GM13976 (cell line): ENCODE measurements around the gene ELL.

Source experiments
- DNase-seq: peaks from one replicate; pipeline ENCODE4 v3.0.0; 2012; ENCODE audit warnings: low spot score
- CTCF ChIP-seq: IDR thresholded peaks from 2 replicates; pipeline ENCODE4 v1.5.1; 2012; ENCODE audit warnings: borderline replicate concordance, mild to moderate bottlenecking; ENCODE audit not compliant: insufficient read depth; ENCODE audit errors: extremely low read depth, missing control alignments, control extremely low read depth
- in situ Hi-C: fragments of 300-500 bp; cut with MboI; formaldehyde crosslinking; loops from one replicate; pipeline ENCODE4 v1.12.0; 2022; ENCODE audit warnings: low sequenced_read_pairs, mixed read lengths, inconsistent platforms; ENCODE audit not compliant: unreplicated experiment

The ELL gene

GRCh38 chr19:18443406-18443805 lies 78.5 kb downstream of the ELL start:
- no peak for DNase-seq
- TF ChIP-seq CTCF, result no peak
- in situ Hi-C loops, result no loop called here

- DNase-seq, result no peak
- no peak for TF ChIP-seq CTCF
- in situ Hi-C loops, result no loop called here
These were observed 78.9 kb downstream of the ELL start for GRCh38 chr19:18442941-18443340.

- TF ChIP-seq CTCF, result no peak
- DNase-seq, result peak; percentile 62
- in situ Hi-C loops, result no loop called here
These were observed 79.8 kb downstream of the ELL start for GRCh38 chr19:18441804-18442788.

GRCh38 chr19:18440936-18441803 lies 80.7 kb downstream of the ELL start:
- no peak for DNase-seq
- TF ChIP-seq CTCF, result no peak
- in situ Hi-C loops, result no loop called here

- TF ChIP-seq CTCF, result peak; percentile 53
- peak; percentile 65 for DNase-seq
- in situ Hi-C loops, result no loop called here
These were observed 81.4 kb downstream of the ELL start for GRCh38 chr19:18440415-18440877.

- DNase-seq, result no peak
- in situ Hi-C loops, result no loop called here
- TF ChIP-seq CTCF, result no peak
These were observed 82.0 kb downstream of the ELL start for GRCh38 chr19:18439910-18440237.
